ENCODE measurements around the gene DECR2. TPM values are rescaled to one million over a fixed set of nuclear protein-coding genes. Genes with fewer than 3 reads are reported as not detected.

Gene DECR2
- total and polyA plus RNA-seq, 2 of the 13 experiments (the other 11 are each of a cell fraction or from before 2014, with no cell fraction given) = 36.3 to 44.6 TPM

GRCh38 chr16:379183-379960 lies 22.3 kb upstream of the DECR2 start (continued):
- TF ChIP-seq DPF2 (CRISPR knock-in tag; IDR thresholded peaks at IDR 0.05; ENCODE audit: borderline replicate concordance, low read depth) (no peak), MZF1 (CRISPR knock-in tag; IDR thresholded peaks at IDR 0.05; ENCODE audit: borderline replicate concordance) (no peak), ZFP37 (CRISPR knock-in tag; IDR thresholded peaks at IDR 0.05; ENCODE audit: borderline replicate concordance) (no peak), ELK4 (CRISPR knock-in tag; IDR thresholded peaks at IDR 0.05; ENCODE audit: borderline replicate concordance) (no peak), RELA (CRISPR knock-in tag; IDR thresholded peaks at IDR 0.05) (no peak), HMGXB4 (CRISPR knock-in tag; IDR thresholded peaks at IDR 0.05; ENCODE audit: borderline replicate concordance in 1 of 2, low read depth in 1 of 2) (no peak), PATZ1 (CRISPR knock-in tag; IDR thresholded peaks at IDR 0.05) (peak; percentile 36; the same call in 1 of the 2 replicates), PAXIP1 (CRISPR knock-in tag; conservative IDR thresholded peaks at IDR 0.05) (peak; percentile 26; the same call in 1 of the 2 replicates), ZNF367 (CRISPR knock-in tag; IDR thresholded peaks at IDR 0.05; ENCODE audit: borderline replicate concordance) (no peak), EED (CRISPR knock-in tag; IDR thresholded peaks at IDR 0.05) (no peak), ZBTB42 (CRISPR knock-in tag; IDR thresholded peaks at IDR 0.05) (no peak), LBX2 (CRISPR knock-in tag; IDR thresholded peaks at IDR 0.05; ENCODE audit: borderline replicate concordance) (0 out of 2 replicates have a peak, but pooled peaks have one; percentile 26), ZNF331 (CRISPR knock-in tag; IDR thresholded peaks at IDR 0.05) (0 out of 2 replicates have a peak, but pooled peaks have one; percentile 39), ARNTL (CRISPR knock-in tag; IDR thresholded peaks at IDR 0.05) (no peak), ARNT (IDR thresholded peaks at IDR 0.05) (no peak)

All from HepG2 (cell line).